SU-DHL-6 (cell line): ENCODE data around the gene PROCR.
"Not testable (repeated sequence)": the region's sequence is repeated elsewhere in the genome, so short reads cannot be mapped to it uniquely, and the experiment has no call there.

Experiments
- H2AFZ ChIP-seq: fragments of 200-600 bp; sonication (generic); 2 replicates; pipeline ENCODE4 v1.6.1; 2014; ENCODE audit warnings: low read depth, mild to moderate bottlenecking, moderate library complexity, mixed read lengths, antibody characterized with exemption, low read length; ENCODE audit not compliant: severe bottlenecking
- H3F3A ChIP-seq: fragments of 200-600 bp; shearing (Covaris generic); 2 replicates; pipeline ENCODE4 v1.6.0; 2016; ENCODE audit warnings: antibody characterized with exemption, mild to moderate bottlenecking; ENCODE audit not compliant: insufficient read depth
- H3K27ac ChIP-seq: fragments of 200-600 bp; sonication (generic); 2 replicates; pipeline ENCODE4 v1.5.1; 2016; ENCODE audit warnings: low read depth, mild to moderate bottlenecking, low read length, moderate library complexity, mixed read lengths
- H3K27me3 ChIP-seq: fragments of 200-600 bp; sonication (generic), shearing (Covaris generic); 2 replicates; pipeline ENCODE4 v1.6.0; 2014; ENCODE audit warnings: mild to moderate bottlenecking, low read length
- H3K36me3 ChIP-seq: fragments of 200-600 bp; sonication (generic); 2 replicates; pipeline ENCODE4 v1.6.1; 2014; ENCODE audit warnings: mild to moderate bottlenecking, low read length, mixed read lengths
- H3K4me2 ChIP-seq: fragments of 300-600, 200-600 bp; shearing (Covaris generic), sonication (generic); 2 replicates; pipeline ENCODE4 v1.6.0; 2014; ENCODE audit warnings: low read length, low read depth, mild to moderate bottlenecking; ENCODE audit not compliant: poor library complexity, severe bottlenecking
- H3K4me3 ChIP-seq: fragments of 200-600 bp; sonication (generic); 2 replicates; pipeline ENCODE4 v1.5.1; 2014; ENCODE audit warnings: antibody characterized with exemption, low read length, mild to moderate bottlenecking, mixed read lengths; ENCODE audit not compliant: insufficient read depth, poor library complexity, severe bottlenecking
- H3K79me2 ChIP-seq: fragments of 200-600 bp; sonication (generic); 2 replicates; pipeline ENCODE4 v1.6.1; 2014; ENCODE audit warnings: mild to moderate bottlenecking, low read length, moderate library complexity; ENCODE audit not compliant: insufficient read depth
- H3K9ac ChIP-seq: fragments of 200-600 bp; sonication (generic); 2 replicates; pipeline ENCODE4 v1.7.0; 2014; ENCODE audit warnings: mild to moderate bottlenecking, low read length
- H3K9me2 ChIP-seq: fragments of 200-600 bp; sonication (generic); replicated peaks from 2 replicates; pipeline ENCODE4 v1.6.1; 2014; ENCODE audit warnings: low read length; ENCODE audit not compliant: insufficient read depth
- H3K9me3 ChIP-seq: fragments of 200-600 bp; sonication (generic); 2 replicates; pipeline ENCODE4 v1.6.1; 2014; ENCODE audit warnings: low read length, mixed read lengths; ENCODE audit not compliant: insufficient read depth
- H4K20me1 ChIP-seq: fragments of 200-600 bp; sonication (generic); 2 replicates; pipeline ENCODE4 v1.6.1; 2014; ENCODE audit warnings: low read depth, mild to moderate bottlenecking, antibody characterized with exemption, low read length, moderate library complexity, mixed read lengths
- EZH2phosphoT487 ChIP-seq: fragments of 200-600 bp; sonication (generic), shearing (Covaris generic); conservative IDR thresholded peaks from 2 replicates; pipeline ENCODE4 v1.6.1; 2018; ENCODE audit warnings: mild to moderate bottlenecking, antibody characterized with exemption, low read length, moderate library complexity, mixed read lengths
- TF ChIP-seq, protein P1 (sequence below): fragments of 200-600 bp; sonication (generic); IDR thresholded peaks from one replicate; pipeline ENCODE4 v1.5.1; 2017; ENCODE audit warnings: antibody characterized with exemption, mild to moderate bottlenecking, low read length, moderate library complexity; ENCODE audit not compliant: insufficient read depth, poor library complexity, severe bottlenecking

PROCR gene

DNA sequence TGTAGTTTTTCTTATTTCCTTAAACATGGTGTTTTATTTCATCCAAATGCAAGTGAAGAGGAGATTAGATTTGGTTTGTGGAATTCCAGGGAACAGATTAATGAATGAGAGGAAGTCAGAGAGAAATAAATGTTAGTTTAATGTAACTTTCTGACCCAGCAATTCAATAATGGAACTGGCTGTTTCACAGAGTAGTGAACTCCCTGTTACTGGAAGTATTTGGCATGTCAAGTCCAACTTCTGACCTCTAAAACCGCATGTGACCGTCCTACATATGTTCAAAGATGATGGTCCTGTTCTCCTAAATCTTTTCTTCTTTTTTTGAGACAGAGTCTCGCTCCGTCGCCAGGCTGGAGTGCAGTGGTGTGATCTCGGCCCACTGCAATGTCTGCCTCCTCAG is 18.7 kb downstream of the PROCR start:
- TF ChIP-seq, protein P1, sequence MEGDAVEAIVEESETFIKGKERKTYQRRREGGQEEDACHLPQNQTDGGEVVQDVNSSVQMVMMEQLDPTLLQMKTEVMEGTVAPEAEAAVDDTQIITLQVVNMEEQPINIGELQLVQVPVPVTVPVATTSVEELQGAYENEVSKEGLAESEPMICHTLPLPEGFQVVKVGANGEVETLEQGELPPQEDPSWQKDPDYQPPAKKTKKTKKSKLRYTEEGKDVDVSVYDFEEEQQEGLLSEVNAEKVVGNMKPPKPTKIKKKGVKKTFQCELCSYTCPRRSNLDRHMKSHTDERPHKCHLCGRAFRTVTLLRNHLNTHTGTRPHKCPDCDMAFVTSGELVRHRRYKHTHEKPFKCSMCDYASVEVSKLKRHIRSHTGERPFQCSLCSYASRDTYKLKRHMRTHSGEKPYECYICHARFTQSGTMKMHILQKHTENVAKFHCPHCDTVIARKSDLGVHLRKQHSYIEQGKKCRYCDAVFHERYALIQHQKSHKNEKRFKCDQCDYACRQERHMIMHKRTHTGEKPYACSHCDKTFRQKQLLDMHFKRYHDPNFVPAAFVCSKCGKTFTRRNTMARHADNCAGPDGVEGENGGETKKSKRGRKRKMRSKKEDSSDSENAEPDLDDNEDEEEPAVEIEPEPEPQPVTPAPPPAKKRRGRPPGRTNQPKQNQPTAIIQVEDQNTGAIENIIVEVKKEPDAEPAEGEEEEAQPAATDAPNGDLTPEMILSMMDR, result no peak
- no peak for TF ChIP-seq EZH2phosphoT487
- Histone ChIP-seq H3K9me3 (no peaks in the 10 kb centered on the region), H3K79me2 (no peaks in the 10 kb centered on the region), H2AFZ (no peak overlapping the region), H3K4me3 (no peak overlapping the region), H4K20me1 (no peaks in the 10 kb centered on the region), H3K9me2 (no peaks in the 10 kb centered on the region), H3K27ac (no peak overlapping the region), H3K36me3 (no peaks in the 10 kb centered on the region), H3K9ac (no peak overlapping the region), H3F3A (no peaks in the 10 kb centered on the region), H3K4me2 (no peak overlapping the region), H3K27me3 (no peaks in the 10 kb centered on the region)

DNA sequence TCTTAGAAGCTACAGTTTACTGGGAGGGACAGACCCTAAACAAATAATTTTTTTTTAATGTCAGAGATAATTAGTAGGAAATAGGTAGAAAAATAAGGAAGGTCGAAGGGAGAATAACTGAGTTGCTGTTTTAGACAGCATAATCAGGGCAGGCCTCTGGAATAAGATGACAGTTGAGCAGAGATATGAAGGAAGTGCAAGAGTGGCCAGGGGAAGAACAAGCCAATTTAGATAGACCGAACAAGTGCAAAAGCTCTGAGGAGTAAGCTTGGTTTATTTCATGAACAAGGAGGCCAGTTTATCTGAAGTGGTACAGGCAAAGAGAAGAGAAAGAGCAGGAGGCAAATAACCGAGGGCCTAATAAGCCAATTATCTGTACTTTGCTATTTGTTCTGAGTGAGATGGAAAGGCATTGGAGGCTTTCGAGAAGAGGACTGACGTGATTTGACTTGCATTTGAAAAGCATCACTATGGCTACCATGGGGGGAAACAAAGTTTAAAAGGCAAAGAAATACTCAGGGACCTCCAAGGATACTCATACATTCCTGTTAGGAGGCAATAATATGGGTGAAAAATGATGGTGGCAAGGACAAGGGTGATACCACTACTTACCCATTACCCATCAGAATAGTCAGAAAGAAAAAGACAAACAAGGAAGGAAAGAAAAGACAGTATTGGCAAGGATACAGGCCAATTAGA is 19.7 kb downstream of the PROCR start:
- H4K20me1 ChIP-seq, result no peaks in the 10 kb centered on the region
- H3K9me3 ChIP-seq, result peaks cover 5% of the 10 kb centered on the region; the same call in 1 of the 2 replicates
- H3K27ac ChIP-seq, result no peak overlapping the region
- H3K79me2 ChIP-seq, result no peaks in the 10 kb centered on the region
- H2AFZ ChIP-seq, result no peak overlapping the region
- no peak overlapping the region for H3K4me2 ChIP-seq
- H3K36me3 ChIP-seq, result no peaks in the 10 kb centered on the region
- no peaks in the 10 kb centered on the region for H3K27me3 ChIP-seq
- no peak for TF ChIP-seq EZH2phosphoT487
- TF ChIP-seq, protein P1, result no peak
- H3K9me2 ChIP-seq, result no peaks in the 10 kb centered on the region
- no peak overlapping the region for H3K9ac ChIP-seq
- no peak overlapping the region for H3K4me3 ChIP-seq
- no peaks in the 10 kb centered on the region for H3F3A ChIP-seq

DNA sequence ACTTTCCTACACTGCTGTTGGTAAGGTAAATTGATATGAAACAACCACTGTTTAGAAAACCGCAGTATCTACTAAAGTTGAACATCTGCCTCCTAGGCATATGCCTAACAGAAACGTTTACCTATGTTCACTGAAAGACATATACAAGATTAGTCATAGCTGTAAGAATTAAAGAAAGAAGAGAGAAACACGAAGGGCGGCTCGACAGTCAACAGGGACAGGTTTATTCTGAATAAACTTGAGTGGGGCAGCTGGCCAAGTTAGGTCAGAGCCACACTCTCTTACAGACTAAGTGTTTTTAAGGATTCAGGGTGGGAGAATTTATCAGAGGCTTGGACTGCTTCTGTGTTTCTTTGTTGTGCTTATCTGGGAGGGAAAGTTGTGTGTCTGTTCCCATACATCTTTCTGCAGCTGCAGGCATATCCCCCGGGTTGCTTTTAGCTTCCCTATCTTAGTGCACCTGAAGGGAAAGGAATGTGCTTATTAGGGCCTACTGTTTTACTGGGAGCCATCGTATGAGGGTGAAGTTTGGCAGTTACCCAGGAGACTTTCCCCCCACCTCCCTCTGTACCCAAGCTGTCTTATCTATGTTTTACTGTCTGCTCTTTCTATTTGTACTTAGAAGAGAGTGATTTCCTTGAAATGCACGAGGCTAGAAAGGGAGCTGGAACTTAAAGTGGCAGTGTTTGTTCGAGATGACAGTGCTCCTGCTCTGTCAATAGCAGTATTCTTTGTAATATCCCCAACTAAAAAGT is 20.4 kb downstream of the PROCR start:
- Histone ChIP-seq H2AFZ (no peak overlapping the region), H3K9me3 (peaks cover 12% of the 10 kb centered on the region; the same call in 1 of the 2 replicates), H3K9ac (no peak overlapping the region), H3K9me2 (no peaks in the 10 kb centered on the region), H3K36me3 (no peaks in the 10 kb centered on the region), H3F3A (no peaks in the 10 kb centered on the region), H4K20me1 (no peaks in the 10 kb centered on the region), H3K4me3 (no peak overlapping the region), H3K27ac (no peak overlapping the region), H3K79me2 (no peaks in the 10 kb centered on the region), H3K27me3 (no peaks in the 10 kb centered on the region), H3K4me2 (no peak overlapping the region)
- no peak for TF ChIP-seq EZH2phosphoT487
- TF ChIP-seq, protein P1, result no peak

DNA sequence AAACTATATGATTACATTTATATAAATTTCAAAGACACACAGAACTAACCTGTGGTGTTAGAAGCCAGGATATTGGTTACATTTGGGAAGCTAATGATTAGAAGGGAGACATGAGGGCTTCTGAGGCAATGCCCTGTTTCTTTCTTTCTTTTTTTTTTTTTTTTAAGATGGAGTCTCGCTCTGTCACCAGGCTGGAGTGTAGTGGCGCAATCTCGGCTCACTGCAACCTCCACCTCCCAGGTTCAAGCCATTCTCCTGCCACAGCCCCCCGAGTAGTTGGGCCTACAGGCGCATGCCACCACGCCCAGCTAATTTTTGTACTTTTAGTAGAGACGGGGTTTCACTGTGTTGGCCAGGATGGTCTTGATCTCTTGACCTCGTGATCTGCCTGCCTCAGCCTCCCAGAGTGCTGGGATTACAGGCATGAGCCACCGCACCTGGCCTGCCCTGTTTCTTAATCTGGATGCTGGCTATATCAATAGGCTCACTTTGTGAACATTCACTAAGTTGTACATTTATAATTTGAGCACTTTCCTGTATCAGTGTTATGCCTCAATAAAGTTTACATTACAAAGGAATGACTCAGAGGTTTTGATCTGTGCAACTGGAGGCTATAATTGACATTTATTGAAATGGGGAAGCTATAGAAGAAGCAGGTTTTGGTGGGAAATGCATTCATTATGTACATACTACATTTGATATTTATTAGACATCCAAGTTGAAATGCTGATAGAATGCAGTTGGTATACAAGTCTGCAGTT is 21.3 kb downstream of the PROCR start:
- not testable (repeated sequence) for H3K79me2 ChIP-seq, H3K9ac ChIP-seq, H3K4me3 ChIP-seq, H3K9me2 ChIP-seq, H2AFZ ChIP-seq, H3K36me3 ChIP-seq, H3F3A ChIP-seq, H3K27ac ChIP-seq, H3K27me3 ChIP-seq, H4K20me1 ChIP-seq, H3K4me2 ChIP-seq
- H3K9me3 ChIP-seq, result peaks cover 13% of the 10 kb centered on the region; the same call in 1 of the 2 replicates
